Parathyroid adenoma (tissue), 2 donors: ENCODE measurements around the gene TRPT1.

Experiments used
- H2AFZ ChIP-seq: fragments of 300-600 bp; sonication (generic); one replicate; pipeline ENCODE4 v1.7.0; 2017; ENCODE audit warnings: antibody characterized with exemption, mild to moderate bottlenecking
- H3K27ac ChIP-seq: fragments of 300-600 bp; sonication (generic); one replicate; pipeline ENCODE4 v1.7.0; 2017
- H3K27me3 ChIP-seq: fragments of 300-600 bp; sonication (generic); one replicate; pipeline ENCODE4 v1.7.0; 2017; ENCODE audit warnings: low read length; ENCODE audit not compliant: control insufficient read depth, insufficient read depth
- H3K36me3 ChIP-seq: fragments of 300-600 bp; sonication (generic); one replicate; pipeline ENCODE4 v1.7.0; 2017; ENCODE audit warnings: low read length; ENCODE audit not compliant: control insufficient read depth, insufficient read depth
- H3K4me1 ChIP-seq: fragments of 300-600 bp; sonication (generic); one replicate; pipeline ENCODE4 v1.7.0; 2017; ENCODE audit warnings: control low read depth
- H3K4me2 ChIP-seq: fragments of 300-600 bp; sonication (generic); one replicate; pipeline ENCODE4 v1.7.0; 2017; ENCODE audit warnings: low read length
- H3K4me3 ChIP-seq: fragments of 300-600 bp; sonication (generic); one replicate; pipeline ENCODE4 v1.7.0; 2017; ENCODE audit warnings: low read depth, low read length
- H3K79me2 ChIP-seq: fragments of 300-600 bp; sonication (generic); one replicate; pipeline ENCODE4 v1.7.0; 2017; ENCODE audit warnings: control low read depth
- H3K9ac ChIP-seq: fragments of 300-600 bp; sonication (generic); one replicate; pipeline ENCODE4 v1.7.0; 2017; ENCODE audit warnings: mild to moderate bottlenecking
- H3K9me3 ChIP-seq: fragments of 300-600 bp; sonication (generic); one replicate; pipeline ENCODE4 v1.7.0; 2017; ENCODE audit warnings: low read length; ENCODE audit not compliant: control insufficient read depth
- CTCF ChIP-seq: fragments of 300-600 bp; sonication (generic); IDR thresholded peaks from one replicate; pipeline ENCODE4 v1.7.0; 2017; ENCODE audit warnings: antibody characterized with exemption, mild to moderate bottlenecking
- donor health status: primary hyperparathyroidism.

TRPT1 gene

GRCh38 chr11:64253043-64253442 lies 27.1 kb upstream of the TRPT1 start:
- no peak overlapping the region for H3K9ac ChIP-seq

DNA sequence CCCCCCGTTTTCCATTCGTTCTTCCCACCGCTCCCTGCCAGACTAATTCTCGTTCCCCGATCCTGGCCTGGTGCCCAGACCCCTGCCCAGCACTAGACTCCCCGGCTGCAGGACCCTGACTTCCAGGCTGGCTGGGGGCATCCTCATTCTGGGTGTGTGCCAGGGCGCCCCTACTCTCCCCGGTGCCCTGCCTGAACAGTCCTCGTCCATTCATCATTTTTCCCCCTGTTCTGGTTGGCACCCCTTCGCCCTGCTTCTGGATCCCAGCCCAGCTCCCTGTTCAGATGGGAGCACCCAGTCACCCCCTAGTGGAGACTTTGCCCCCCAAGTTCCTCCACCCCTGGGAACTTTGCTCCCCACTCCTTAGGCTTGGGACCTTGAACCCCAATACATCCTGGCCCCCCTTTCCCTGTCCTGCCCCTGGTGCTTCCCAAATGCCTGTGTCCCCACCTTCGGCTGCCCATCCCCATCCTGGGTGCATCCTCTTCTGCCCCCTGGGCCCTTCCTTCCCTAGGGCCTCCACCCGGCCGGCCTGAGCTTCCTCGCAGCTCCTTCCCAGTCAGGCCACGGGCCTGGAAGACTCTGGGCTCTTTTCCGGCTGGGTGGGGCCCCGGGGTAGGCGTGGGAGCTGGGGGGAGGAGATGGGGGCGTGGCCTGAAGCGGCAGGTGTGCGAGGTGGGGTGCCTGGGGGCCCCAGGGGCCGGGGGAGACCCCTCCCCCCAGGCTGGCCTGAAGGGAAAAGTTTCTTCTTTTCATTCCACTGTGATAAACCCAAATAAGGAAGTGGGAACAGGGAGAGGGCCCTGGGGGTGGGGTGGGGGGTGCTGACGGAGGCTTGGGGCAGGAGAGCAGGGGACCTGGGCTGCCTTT lies 26.3 kb upstream of the TRPT1 start:
- H3K4me1 ChIP-seq: peaks cover 23% of the 10 kb centered on the region
- H3K36me3 ChIP-seq: no peaks in the 10 kb centered on the region
- no peak overlapping the region for H2AFZ ChIP-seq
- H3K4me3 ChIP-seq: peak overlapping the region; percentile 59
- H3K79me2 ChIP-seq: no peaks in the 10 kb centered on the region
- no peaks in the 10 kb centered on the region for H3K27me3 ChIP-seq
- H3K9ac ChIP-seq: peak overlapping the region; percentile 5
- peak overlapping the region; percentile 89 for H3K4me2 ChIP-seq
- peak overlapping the region; percentile 27 for H3K27ac ChIP-seq
- no peaks in the 10 kb centered on the region for H3K9me3 ChIP-seq
- TF ChIP-seq CTCF: peak; percentile 22

More at GRCh38 chr11:64253043-64253442, 27.1 kb upstream of the TRPT1 start:
- Histone ChIP-seq H3K36me3 (no peaks in the 10 kb centered on the region), H3K79me2 (no peaks in the 10 kb centered on the region), H2AFZ (no peak overlapping the region), H3K27ac (no peak overlapping the region), H3K9me3 (no peaks in the 10 kb centered on the region), H3K4me2 (no peak overlapping the region), H3K4me1 (peaks cover 23% of the 10 kb centered on the region), H3K27me3 (no peaks in the 10 kb centered on the region), H3K4me3 (no peak overlapping the region)
- no peak for TF ChIP-seq CTCF

DNA sequence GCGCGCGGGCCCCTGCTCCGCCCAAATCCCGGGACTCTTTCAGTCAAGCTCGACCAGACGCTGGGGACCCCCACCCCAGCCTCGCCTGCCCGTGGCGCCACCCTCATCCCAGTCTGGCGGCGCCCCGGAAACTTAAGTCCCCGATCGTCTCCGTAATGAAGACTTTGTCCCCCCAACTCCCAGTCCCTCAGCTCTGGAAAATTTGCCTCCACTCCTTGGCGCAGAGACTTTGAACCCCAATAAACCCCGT lies 25.7 kb upstream of the TRPT1 start:
- H3K79me2 ChIP-seq: no peaks in the 10 kb centered on the region
- H3K4me3 ChIP-seq: peak overlapping the region; percentile 59
- peak overlapping the region; percentile 9 for H3K27ac ChIP-seq
- no peaks in the 10 kb centered on the region for H3K9me3 ChIP-seq
- H2AFZ ChIP-seq: no peak overlapping the region
- H3K27me3 ChIP-seq: no peaks in the 10 kb centered on the region
- H3K4me1 ChIP-seq: peaks cover 23% of the 10 kb centered on the region
- H3K9ac ChIP-seq: no peak overlapping the region
- peak overlapping the region; percentile 89 for H3K4me2 ChIP-seq
- H3K36me3 ChIP-seq: no peaks in the 10 kb centered on the region
- TF ChIP-seq CTCF: no peak

GRCh38 chr11:64251016-64251752 lies 25.2 kb upstream of the TRPT1 start, which contains the start of gene PLCB3:
TSS of gene PLCB3 (plus strand) at chr11:64251530. CDS start at chr11:64251650, 120 bp downstream.
- H3K9me3 ChIP-seq: no peaks in the 10 kb centered on the region
- TF ChIP-seq CTCF: peak; percentile 51
- peak within 1 kb of the TSS; percentile 27 for H3K27ac ChIP-seq
- no peaks in the 10 kb centered on the region for H3K27me3 ChIP-seq
- H3K79me2 ChIP-seq: no peaks in the 10 kb centered on the region
- peak within 1 kb of the TSS; percentile 72 for H2AFZ ChIP-seq
- H3K9ac ChIP-seq: peak within 1 kb of the TSS; percentile 5
- H3K4me3 ChIP-seq: peak within 1 kb of the TSS; percentile 59
- H3K36me3 ChIP-seq: no peaks in the 10 kb centered on the region
- peaks cover 20% of the 10 kb centered on the region for H3K4me1 ChIP-seq
- peak within 1 kb of the TSS; percentile 89 for H3K4me2 ChIP-seq
